ENCODE measurements around the gene C10orf71. TPM values are rescaled to one million over a fixed set of nuclear protein-coding genes. Genes with fewer than 3 reads are reported as not detected.

C10orf71 gene, protein sequence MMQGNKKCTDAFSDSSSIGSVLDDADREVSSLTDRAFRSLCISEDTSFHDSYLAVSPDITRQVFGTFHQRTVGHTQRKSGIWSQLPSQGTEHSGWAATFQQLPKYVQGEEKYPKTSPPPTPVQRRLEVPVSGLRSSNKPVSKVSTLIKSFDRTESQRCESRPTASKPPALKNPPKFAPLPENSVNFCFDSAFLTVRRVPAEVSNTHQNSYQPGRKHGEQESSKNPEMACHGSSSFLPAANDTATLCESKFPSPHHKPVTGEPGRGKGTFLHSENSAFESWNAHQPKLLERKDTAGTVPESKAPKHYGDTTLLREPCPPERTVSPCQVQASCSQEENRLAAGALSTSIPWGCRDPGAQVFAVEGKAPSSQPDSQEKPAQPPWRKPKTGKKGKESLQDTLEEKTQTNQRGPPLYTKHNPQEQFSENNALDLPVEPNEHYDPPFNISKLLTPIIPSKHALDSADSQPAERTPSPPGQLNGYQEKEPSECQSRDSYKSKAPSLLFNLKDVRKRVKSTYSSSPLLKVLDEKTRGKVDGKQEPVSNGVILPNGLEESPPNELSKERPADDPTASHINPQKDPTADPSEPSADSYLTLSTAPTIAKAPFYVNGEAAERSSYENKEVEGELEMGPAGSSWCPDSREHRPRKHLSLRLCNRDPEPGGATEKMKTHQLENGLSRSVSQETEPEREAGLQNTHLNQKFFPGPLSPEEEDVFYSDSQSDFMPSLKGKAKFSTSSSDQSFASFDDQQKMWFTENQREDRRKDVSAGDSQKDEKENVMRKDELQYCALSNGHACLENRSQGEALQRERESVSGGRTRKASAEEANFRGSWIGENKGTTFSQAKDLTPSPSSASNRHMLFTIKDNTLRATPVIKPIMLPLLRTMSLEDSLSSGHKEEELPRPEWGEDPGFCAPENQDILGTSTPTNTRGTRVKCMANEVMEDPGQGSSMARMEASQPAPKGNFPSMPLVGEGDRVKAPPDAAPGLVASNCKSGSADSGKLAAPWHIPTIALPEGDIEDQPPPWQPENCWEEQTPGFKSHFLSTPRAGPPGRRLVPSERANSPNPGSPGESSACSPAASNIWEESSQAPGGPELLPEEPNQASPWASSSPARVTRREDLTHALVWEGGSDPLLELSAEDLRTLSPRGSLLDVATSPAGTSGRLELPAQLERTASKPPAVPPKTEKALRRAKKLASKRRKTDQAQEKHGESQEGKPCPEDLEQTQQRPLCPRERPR (N-terminal part only)
- under 1 TPM in 1 of 2 donors, not detected in 1; 0.82 TPM for total RNA-seq

- no peak for DNase-seq (ENCODE audit: low spot score)
These were observed at the start of gene C10orf71 for GRCh38 chr10:49298983-49299815. Gene C10orf71 (plus strand): TSS chr10:49299170. CDS start chr10:49322546, 23,376 bp downstream.

GRCh38 chr10:49252313-49253034 lies 46.5 kb upstream of the C10orf71 start:
- WGBS = 83% methylated on average over 11 of the region's 11 CpGs
- H3K4me1 ChIP-seq (replicated peaks) = no peaks in the 10 kb centered on the region
- TF ChIP-seq CTCF (IDR thresholded peaks at IDR 0.05) = no peak
- TF ChIP-seq POLR2AphosphoS5 (IDR thresholded peaks at IDR 0.05) = no peak
- no peak for TF ChIP-seq POLR2A (IDR thresholded peaks at IDR 0.05)
- H3K27me3 ChIP-seq (replicated peaks; ENCODE audit: insufficient read depth) = no peaks in the 10 kb centered on the region
- no peak for DNase-seq (ENCODE audit: low spot score)
- no peak overlapping the region for H3K4me3 ChIP-seq
- no peaks in the 10 kb centered on the region for H3K9me3 ChIP-seq
- intact Hi-C loops (cut with DNase I) = no loop called here
- no peaks in the 10 kb centered on the region for H3K36me3 ChIP-seq
- H3K27ac ChIP-seq = no peak overlapping the region

More at GRCh38 chr10:49298983-49299815, at the start of gene C10orf71:
- H3K9me3 ChIP-seq = no peaks in the 10 kb centered on the region
- H3K4me3 ChIP-seq = no peak within 1 kb of the TSS
- H3K36me3 ChIP-seq = no peaks in the 10 kb centered on the region
- H3K27ac ChIP-seq = no peak within 1 kb of the TSS
- H3K4me1 ChIP-seq (replicated peaks) = no peaks in the 10 kb centered on the region
- WGBS = 55% methylated on average over 27 of the region's 27 CpGs
- H3K27me3 ChIP-seq (replicated peaks; ENCODE audit: insufficient read depth) = no peaks in the 10 kb centered on the region
- TF ChIP-seq POLR2A (IDR thresholded peaks at IDR 0.05) = no peak
- no peak for TF ChIP-seq CTCF (IDR thresholded peaks at IDR 0.05)
- TF ChIP-seq POLR2AphosphoS5 (IDR thresholded peaks at IDR 0.05) = no peak
- intact Hi-C loops (cut with DNase I) = no loop called here

GRCh38 chr10:49253340-49253906 lies 45.5 kb upstream of the C10orf71 start:
- DNase-seq (ENCODE audit: low spot score) = no peak
- H3K27ac ChIP-seq = no peak overlapping the region
- intact Hi-C loops (cut with DNase I) = no loop called here
- no peaks in the 10 kb centered on the region for H3K4me1 ChIP-seq (replicated peaks)
- H3K4me3 ChIP-seq = no peak overlapping the region
- H3K27me3 ChIP-seq (replicated peaks; ENCODE audit: insufficient read depth) = no peaks in the 10 kb centered on the region
- no peaks in the 10 kb centered on the region for H3K36me3 ChIP-seq
- no peaks in the 10 kb centered on the region for H3K9me3 ChIP-seq
- WGBS = 74% methylated on average over 2 of the region's 2 CpGs
- no peak for TF ChIP-seq CTCF (IDR thresholded peaks at IDR 0.05)
- no peak for TF ChIP-seq POLR2A (IDR thresholded peaks at IDR 0.05)
- TF ChIP-seq POLR2AphosphoS5 (IDR thresholded peaks at IDR 0.05) = no peak

GRCh38 chr10:49254150-49254549 lies 44.8 kb upstream of the C10orf71 start:
- Histone ChIP-seq H3K27ac (no peak overlapping the region), H3K4me3 (no peak overlapping the region), H3K9me3 (no peaks in the 10 kb centered on the region), H3K4me1 (replicated peaks) (no peaks in the 10 kb centered on the region), H3K27me3 (replicated peaks; ENCODE audit: insufficient read depth) (no peaks in the 10 kb centered on the region), H3K36me3 (no peaks in the 10 kb centered on the region)
- no peak for DNase-seq (ENCODE audit: low spot score)
- intact Hi-C loops (cut with DNase I) = no loop called here
- no peak for TF ChIP-seq POLR2A (IDR thresholded peaks at IDR 0.05)
- no peak for TF ChIP-seq CTCF (IDR thresholded peaks at IDR 0.05)
- TF ChIP-seq POLR2AphosphoS5 (IDR thresholded peaks at IDR 0.05) = no peak
